ENCODE data around the gene ASPHD2.
"Not testable (repeated sequence)": the region's sequence is repeated elsewhere in the genome, so short reads cannot be mapped to it uniquely, and the experiment has no call there.

The ASPHD2 gene

DNA sequence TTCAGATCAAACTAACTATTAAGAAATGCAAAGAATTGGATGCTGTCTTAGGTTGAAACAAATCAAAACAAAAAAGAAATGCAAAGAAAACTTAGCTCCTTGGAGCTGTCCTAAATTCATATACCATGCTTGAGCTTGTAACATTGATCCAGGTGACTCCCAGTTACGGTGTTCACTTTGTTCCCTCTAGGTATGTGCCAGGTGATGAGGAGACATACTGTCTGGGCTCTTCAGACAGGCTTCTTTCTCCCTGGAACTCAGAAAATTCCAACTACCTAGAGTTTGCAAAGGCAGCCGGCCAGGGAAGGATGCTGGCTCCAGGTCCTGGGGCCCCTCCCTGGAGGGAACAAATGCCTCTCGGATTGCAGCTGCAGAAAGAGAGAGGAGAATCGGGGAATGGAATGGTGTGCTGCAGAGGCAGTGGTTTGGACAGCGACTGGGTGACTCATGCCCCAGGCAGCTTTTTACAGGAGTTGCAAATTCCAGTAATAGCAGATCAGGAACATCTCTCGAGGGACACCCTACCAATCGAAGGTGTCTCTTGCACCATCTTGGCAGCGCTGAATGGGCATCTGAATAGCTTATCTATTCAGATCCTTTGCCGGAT, 12.3 kb upstream of the ASPHD2 start:
- DNase-seq (ENCODE audit: low spot score): peak; percentile 92

DNA sequence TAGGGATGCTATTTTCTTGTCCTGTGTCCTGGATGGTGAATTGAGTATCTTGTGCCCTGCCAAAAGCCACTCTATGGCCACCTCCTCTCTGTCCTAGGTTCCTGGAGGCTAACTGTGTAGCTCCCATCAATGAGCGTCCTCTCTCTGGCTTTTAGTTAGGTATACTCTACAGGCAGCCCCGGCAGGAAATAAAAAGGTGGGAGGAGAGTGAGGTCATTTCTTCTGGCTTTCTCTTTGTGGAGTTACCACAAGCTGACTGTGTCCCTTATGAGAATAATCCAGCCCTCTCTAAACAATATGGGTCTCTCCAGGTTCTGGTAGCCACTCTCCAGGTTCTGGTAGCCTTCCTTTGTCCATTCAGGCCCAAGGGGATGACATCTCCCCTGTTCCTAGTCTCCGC, 11.7 kb upstream of the ASPHD2 start:
- DNase-seq (ENCODE audit: low spot score): no peak

DNA sequence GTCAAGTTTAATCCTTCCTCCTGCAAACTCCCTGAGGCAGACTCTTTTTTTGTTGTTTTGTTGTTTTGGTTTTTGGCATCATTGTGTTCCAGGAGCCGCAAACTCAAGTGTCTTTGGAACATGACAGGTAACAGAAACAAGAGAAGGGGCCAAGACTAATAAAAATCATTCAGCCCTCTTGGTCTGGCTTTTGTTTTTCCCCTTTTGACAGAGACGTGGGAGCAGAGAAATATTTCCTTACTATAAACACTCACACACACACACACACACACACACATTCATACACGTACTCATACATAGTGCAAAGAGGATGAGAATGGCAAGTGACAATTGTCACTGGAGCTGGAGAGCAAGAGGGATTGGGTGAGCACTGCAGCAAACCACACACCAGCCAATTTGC, 10.4 kb upstream of the ASPHD2 start:
- DNase-seq (ENCODE audit: low spot score): no peak

DNA sequence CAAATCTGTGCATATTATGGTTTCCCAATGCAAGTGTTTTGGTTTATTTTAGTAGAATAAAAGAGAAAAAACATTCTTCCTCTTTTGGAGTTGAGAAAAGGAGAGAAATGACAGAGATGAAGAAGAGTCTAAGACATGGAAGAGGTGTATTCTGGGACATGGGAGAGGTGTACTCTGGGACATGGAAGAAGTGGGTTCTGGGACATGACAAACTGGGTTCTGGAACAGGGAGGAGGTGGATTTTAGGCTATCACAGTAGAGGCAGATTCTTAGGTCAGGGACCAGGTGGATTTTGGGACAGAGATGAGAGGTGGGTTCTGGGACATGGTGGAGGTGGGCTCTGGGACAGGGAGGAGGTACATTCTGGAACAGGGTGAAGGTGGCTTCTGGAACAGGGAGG, 2.1 kb upstream of the ASPHD2 start:
- DNase-seq (ENCODE audit: low spot score): no peak

DNA sequence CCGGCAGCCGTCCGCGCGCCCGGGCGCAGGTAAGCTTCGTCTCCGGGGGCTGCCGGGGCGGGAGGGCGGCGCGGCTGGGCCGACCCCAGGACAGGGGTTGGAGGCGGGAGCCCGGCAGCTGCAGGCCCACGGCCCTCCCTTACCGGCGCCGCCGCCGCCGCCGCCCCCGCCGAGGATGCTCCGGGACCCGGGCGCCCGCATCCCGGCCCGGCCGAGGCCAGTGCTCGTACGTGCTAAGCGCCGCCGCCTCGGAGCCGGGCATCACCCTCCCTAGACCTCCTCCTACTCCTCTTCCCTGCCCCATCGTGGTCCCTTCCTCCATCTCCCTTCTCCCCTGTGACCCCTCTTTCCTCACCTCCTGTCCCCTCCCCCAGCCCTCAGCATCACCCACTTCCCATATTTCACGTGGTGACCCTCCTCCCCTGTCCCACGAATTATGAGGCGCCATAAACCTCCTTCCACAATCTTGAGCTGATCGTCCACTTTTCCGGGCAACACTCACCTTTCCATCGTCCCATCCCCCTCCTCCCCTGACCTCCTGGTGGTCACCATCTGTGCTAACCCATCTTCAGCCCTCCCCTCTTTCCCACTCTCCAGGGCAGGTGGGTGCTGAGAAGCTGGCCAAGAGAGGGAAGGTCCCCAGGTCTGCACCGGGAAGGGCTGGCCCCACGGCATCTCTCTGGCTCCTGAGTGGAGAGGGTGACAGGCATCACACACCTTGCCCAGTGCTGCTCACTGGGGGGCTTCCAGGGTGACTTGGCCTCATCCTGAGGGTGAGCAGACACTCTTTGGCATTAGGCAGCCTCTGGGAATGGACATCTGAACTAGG, 612 bp downstream of the ASPHD2 start:
- DNase-seq (ENCODE audit: low spot score): peak; percentile 41

DNA sequence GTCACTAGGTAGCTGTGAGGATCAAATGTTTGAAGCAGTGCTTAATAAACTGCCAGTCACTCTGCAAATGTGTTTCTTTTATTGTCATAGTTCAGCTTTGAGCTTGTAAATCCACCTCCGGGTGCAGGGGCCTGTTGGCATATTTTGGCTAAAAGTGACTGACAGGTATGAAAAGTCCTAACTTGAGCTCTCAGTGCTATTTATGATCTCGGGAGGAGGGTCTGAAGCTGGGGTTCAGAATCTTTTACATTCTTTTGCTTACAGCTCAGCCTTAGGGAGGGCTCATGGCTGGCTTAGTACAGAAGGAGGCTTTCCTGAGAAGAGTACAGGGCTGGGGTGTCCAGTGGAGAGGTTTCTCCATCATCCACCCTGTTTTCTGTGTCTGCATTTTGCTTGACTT, 1.5 kb downstream of the ASPHD2 start:
- DNase-seq (ENCODE audit: low spot score): no peak

DNA sequence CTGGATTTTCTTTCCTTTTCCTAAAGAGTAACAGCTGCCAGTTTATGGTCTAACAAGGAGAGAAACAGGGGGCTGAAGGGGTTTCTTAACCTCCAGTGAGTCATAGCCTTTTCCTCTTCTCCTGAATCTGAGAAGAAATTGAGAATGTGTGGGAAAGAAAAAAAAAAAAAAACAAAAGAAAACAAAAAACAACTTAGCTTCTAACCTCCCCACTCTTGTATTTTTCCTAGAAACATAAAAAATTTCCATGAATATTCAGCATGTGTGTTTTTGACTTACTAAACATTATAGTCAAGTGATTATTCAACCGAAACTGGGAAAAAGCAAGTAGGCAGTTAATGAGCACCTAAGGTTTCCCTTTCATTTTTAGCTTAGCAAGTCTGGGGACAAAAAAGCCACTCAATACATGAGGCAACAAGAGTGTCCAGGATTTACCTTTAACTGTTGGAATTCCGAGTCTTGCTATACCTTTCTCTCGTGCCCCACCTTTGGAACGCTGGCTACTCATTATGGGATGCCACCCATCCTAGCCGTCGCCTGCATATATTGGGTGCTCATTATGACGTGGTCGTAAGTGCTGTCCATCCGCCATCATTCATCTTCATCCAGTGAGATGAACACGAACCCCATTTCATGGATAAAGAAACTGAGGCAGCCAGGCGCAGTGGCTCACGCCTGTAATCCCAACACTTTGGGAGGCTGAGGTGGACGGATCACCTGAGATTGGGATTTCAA, 2.4 kb downstream of the ASPHD2 start:
- no peak for DNase-seq (ENCODE audit: low spot score)

DNA sequence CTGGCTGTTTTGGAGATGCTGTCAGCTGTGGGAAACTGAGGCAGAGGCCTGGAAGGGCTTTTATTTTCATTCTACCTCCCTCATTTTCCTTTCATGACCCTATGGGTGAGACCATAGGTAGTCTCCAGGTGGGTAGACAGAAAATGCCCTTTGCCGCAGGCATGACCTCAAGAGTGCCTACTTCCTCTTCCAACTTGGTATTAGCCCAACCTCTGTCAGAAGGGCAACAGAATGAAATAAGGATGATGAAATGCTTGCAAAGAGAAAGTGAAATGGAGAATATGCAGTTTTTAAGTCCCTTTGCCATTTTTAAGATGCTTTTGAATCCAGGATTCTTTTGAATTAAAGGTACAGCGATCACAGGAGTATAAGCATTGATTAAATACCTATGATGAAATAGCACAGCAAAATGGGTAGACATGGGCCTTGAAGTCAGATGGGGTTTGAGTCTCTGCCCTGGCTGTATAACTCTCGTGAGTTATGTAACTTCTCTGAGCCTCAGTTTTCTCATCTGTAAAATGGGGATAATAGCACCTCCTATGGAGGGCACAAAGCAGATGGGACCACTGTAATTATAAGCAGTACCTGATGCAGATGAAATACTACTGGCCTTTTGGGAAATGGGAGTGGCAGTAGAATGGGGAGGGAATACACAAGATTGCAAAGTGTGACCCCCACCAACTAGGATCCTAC, 3.7 kb downstream of the ASPHD2 start:
- no peak for DNase-seq (ENCODE audit: low spot score)

DNA sequence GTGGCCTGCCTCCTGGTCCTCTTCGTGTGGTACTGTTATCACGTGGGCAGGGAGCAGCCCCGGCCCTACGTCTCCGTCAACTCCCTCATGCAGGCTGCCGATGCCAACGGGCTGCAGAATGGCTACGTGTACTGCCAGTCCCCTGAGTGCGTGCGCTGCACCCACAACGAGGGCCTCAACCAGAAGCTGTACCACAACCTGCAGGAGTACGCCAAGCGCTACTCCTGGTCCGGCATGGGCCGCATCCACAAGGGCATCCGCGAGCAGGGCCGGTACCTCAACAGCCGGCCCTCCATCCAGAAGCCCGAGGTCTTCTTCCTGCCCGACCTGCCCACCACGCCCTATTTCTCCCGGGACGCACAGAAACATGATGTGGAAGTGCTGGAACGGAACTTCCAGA, 4.7 kb downstream of the ASPHD2 start:
- no peak for DNase-seq (ENCODE audit: low spot score)

DNA sequence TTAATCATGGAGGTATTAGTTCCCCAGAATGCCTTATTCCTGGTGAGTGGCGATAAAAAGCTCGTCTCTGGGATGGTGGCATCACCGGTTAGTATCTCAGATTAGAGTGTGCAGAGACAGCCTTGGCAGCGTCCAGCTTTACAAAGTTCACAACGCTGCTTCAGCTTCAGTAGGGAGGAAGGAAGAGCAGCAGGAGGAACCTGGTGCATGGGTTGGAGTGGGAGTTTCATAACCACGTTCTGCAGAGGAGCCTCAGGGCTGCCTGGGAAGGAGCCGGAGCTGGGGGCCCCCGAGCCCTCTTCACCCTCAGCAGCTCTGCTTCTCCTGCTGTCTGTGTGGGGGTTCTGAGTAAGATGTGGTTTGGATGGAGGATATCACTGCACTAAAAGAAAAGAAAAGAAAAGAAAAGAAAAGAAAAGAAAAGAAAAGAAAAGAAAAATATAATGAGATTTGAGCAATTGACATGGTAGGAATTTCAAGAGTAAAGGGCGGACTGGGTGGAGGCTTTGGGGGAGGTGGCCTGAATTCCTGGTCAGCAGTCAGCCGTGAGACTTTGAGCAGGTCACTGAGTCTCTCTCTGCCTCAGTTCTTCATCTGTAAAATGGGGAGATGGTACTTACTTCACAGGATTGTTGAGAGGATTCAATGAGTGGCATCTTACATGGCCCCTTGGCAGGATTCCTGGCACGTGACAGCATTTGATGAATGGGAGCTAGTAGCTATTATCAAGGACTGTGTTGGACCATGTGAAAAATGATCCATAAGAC, 6.5 kb downstream of the ASPHD2 start:
- DNase-seq (ENCODE audit: low spot score): no peak

DNA sequence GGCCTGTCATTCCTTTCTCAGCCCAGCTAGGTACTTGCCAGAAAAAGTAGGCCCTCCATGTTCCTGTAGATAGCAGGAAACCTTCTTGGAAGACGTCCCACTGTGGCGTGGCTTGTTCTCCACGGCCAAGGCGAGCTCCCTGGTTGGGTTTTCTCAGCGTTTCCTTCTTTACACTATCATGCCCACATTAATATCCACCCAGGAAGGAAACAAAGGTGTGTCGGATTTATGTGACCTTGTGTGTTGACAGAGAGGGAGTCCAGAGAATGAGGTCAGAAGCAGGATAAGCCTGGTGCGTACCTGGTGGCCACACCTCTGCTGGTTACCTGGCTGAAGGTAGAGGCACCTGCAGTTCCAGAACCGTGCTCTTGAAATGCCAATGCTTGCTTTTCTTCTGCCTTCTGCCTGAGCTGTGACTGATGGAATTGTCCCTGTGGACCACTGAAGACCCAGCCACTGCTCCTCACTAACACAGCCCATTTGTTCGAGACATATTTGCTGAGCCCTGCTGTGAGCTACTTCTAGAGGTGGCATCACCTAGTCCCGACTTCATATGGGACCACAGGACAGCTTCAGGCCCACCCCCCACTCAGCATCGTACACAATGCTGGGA, 7.9 kb downstream of the ASPHD2 start:
- no peak for DNase-seq (ENCODE audit: low spot score)

DNA sequence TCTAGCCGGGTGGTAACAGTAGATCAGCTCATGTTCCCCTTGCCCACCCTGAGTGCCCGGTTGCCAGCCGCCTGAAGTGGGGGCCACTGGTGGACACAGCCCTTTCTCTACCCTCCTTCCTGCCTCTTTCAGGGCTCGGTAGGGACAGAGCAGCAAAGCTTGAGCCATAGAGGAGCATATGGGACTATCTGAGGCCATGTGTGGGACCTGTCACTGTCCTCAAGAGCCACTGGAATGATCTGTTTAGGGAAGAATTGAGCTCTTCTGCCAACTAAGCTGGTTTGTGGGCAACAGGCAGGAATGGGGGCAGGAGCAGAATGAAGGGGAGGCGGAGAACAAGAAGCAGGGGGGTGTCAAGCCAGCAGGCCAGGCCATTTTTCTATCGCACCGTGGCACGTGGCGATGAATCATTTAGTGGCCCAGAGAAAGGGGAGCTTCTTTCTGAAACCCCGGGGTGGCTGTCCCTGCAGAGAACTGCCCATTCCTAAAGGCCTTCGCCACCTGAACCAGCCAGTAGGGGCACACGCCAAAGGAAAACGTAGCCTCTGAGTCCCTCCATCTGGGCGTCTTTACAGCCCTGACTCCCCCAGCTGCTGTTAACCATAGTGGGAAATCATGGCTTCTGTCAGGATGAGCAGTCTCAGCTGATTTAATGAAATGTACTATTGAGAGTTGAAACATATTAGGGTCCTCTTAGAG, 8.8 kb downstream of the ASPHD2 start:
- no peak for DNase-seq (ENCODE audit: low spot score)

DNA sequence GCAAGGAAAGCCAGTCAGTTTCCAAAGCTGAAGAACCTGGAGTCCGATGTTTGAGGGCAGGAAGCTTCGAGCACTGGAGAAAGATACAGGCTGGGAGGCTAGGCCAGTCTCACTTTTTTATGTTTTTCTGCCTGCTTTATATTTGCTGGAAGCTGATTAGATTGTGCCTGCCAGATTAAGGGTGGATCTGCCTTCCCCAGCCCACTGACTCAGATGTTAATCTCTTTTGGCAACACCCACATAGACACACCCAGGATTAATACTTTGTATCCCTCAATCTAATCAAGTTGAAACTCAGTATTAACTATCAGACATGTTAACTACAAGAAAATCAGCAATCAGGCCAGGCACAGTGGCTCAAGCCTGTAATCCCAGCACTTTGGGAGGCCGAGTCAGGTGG, 9.7 kb downstream of the ASPHD2 start:
- DNase-seq (ENCODE audit: low spot score): not testable (repeated sequence)

DNA sequence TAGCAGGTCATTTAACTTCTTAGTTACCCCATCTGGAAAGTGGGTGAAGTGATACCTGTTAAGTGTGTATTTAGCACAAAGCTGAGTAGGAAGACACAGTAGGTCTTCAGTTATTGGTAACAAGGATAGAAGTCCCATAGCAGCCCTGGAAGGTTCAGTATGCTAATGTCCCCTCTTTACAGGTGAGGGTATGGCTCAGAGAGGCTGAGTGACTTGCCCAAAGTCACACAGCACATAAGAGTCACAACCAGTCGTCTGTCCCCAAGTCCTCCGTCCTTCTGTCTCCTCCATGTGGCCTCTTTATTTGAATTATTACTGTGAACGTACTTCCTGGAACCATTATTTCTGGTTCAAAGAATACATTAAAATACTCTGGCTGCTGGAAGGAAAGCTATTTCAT, 10.5 kb downstream of the ASPHD2 start:
- no peak for DNase-seq (ENCODE audit: low spot score)

DNA sequence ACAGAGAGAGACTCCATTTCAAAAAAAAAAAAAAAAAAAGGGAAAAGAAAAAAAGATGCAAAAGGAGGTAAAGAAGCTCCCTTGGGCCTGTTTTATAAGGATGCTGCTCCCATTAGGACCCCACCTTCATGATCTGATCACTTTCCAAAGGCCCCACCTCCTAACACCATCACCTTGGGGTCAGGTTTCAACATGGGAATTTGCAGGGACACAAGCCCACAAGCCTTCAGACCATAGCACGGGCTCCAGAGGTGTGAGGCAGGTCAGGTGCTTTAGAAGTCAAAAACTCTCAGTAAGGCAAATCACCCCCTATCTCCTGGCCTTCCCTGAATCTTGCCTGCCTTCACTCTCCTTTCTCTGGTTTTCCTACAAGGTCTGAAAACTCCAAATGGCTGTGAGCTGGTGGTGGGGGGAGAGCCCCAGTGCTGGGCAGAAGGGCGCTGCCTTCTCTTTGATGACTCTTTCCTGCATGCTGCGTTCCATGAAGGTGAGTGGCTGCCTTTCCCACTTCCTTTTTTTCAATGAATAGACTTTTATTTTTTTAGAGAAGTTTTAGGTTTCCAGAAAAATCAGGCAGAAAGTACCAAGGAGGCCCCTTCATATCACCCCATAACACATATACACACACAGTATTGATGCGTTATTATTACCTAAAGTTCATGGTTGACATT, 13.2 kb downstream of the ASPHD2 start:
- DNase-seq (ENCODE audit: low spot score): no peak

DNA sequence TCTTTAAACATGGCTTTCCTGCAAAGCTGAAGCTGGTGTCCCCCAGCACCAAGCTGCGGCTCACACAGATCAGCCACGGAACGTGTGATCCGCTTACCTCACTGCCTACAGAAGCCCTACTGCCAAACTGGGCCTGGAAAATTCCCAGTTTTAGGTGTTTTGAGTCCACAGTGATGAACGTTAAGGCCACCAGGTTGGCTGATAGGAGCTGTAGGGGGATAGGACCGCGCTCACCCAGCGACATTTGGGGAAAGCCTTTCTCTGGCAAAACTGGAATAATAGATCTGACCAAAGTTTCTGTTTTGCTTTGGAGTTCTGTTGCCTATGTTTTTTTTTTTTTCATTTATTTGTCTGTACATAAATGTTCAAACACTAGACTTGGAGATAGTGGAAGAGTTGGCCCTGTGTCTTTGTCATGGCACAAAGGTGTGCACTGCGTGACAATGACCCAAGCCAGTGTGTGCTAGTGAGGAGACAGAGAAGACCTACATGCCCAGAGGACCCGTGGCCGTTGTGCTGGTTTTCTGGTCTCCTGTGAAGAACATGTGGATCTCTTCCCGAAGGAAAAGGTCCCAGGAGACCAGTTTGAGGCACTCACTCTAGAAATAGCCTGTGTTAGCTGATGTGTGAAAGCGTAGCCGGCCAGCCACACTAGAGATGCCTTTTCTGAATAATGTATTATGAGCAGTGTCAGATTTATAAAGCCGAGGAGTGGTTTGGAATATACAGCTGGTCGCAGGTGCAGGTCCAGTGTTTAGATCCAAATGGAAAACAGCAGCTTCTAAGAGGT, 15.0 kb downstream of the ASPHD2 start:
- DNase-seq (ENCODE audit: low spot score): no peak

DNA sequence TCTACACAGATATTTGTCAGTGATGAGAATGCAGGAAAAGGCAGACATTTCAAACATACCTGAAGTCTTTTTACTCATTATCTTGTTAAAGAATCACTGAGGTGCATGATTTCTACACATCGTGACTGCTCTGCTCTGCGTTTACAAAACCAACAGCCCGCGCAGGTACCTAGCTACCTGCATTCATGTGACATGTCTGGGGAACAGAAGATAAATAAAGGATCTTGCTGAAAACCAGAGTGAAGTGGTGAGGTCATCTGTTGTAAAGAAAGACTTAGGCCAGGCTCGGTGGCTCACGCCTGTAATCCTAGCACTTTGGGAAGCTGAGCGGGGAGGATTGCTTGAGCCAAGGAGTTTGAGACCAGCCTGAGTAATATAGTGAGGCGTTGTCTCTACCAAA, 15.7 kb downstream of the ASPHD2 start:
- no peak for DNase-seq (ENCODE audit: low spot score)

DNA sequence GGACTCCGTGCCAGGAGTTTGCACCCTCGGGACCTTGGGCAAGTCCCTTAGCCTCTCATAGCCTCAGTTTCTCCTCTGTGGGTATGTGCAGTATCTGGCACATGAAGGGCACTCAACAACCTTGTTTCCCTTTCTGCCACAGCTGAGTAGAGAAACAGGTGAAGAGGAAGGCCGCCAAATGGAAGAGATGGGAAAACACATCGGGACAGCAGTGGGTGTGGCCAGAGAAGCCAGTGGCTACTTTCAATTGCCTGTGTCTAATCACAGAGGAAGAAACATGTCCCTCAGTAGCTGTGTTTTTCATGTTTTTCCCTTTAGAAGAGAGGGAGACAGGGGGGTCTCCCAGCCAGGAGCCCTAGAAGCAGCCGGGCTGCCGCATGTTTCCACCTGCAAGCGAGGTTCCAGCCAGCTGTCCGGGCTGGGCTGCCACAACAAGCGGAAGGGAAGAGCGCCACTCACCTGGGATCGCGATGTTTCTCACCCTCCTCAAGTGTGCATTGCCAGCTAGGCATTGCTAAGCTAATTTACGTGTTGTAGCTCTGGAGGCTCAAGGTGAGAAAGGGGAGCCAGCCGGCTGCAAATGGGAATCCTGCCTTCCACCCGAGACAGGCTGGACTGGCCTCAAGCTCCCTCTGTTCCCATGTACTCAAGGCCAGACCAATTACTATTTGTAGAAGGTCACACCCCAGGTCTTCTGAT, 16.7 kb downstream of the ASPHD2 start:
- DNase-seq (ENCODE audit: low spot score): no peak

Measured in AG20443 (cell line).